Calu3 (cell line): ENCODE measurements around the gene PSORS1C1. TPM values are rescaled to one million over a fixed set of nuclear protein-coding genes. Genes with fewer than 3 reads are reported as not detected.

ENCODE experiments used
- BruUV-seq: library from RNA; stranded (reverse); fragments of 400-500 nt; replicated peaks from 2 replicates; lab custom pipeline; 2021; lab: Mats Ljungman, UMichigan
- CTCF ChIA-PET: fragments of 300-600 bp; sonication (Branson Sonifier 250); formaldehyde crosslinking; loops from one replicate; lab custom pipeline; 2022; ENCODE audit warnings: antibody characterized with exemption; lab: Charles Lee
- DNase-seq: peaks from one replicate; pipeline ENCODE4 v3.0.0; 2022
- H3K27ac Mint-ChIP-seq: one replicate; pipeline ENCODE4 v1.8.0; 2022; ENCODE audit warnings: mixed read lengths; ENCODE audit not compliant: unreplicated experiment
- H3K27me3 Mint-ChIP-seq: one replicate; pipeline ENCODE4 v1.8.0; 2022; ENCODE audit warnings: mixed read lengths; ENCODE audit not compliant: unreplicated experiment
- H3K36me3 Mint-ChIP-seq: one replicate; pipeline ENCODE4 v1.8.0; 2022; ENCODE audit warnings: mild to moderate bottlenecking, moderate library complexity, mixed read lengths; ENCODE audit not compliant: insufficient read depth, unreplicated experiment
- H3K4me1 Mint-ChIP-seq: one replicate; pipeline ENCODE4 v1.8.0; 2022; ENCODE audit warnings: mild to moderate bottlenecking, low read depth, mixed read lengths; ENCODE audit not compliant: unreplicated experiment
- H3K4me3 Mint-ChIP-seq: one replicate; pipeline ENCODE4 v1.8.0; 2022; ENCODE audit warnings: mild to moderate bottlenecking, low read depth, moderate library complexity, mixed read lengths; ENCODE audit not compliant: unreplicated experiment
- H3K9me3 Mint-ChIP-seq: one replicate; pipeline ENCODE4 v1.8.0; 2022; ENCODE audit warnings: low read depth, mixed read lengths; ENCODE audit not compliant: unreplicated experiment
- intact Hi-C: fragments of 100-400 bp; cut with micrococcal nuclease; formaldehyde crosslinking; loops from one replicate; pipeline ENCODE4 v1.10.0; 2022; ENCODE audit not compliant: unreplicated experiment
- total RNA-seq: library from RNA; stranded (reverse); gene quantifications from 2 replicates; pipeline ENCODE4 v1.2.3, GENCODE V29; 2022
- TF ChIP-seq, protein P1 (sequence below): fragments of 200-600 bp; IDR thresholded peaks from one replicate; pipeline ENCODE4 v1.8.0; 2022; ENCODE audit warnings: antibody characterized with exemption; ENCODE audit not compliant: unreplicated experiment

The PSORS1C1 gene
- total RNA-seq, 1 experiment from 2014 or later, result 11.0 TPM

DNA sequence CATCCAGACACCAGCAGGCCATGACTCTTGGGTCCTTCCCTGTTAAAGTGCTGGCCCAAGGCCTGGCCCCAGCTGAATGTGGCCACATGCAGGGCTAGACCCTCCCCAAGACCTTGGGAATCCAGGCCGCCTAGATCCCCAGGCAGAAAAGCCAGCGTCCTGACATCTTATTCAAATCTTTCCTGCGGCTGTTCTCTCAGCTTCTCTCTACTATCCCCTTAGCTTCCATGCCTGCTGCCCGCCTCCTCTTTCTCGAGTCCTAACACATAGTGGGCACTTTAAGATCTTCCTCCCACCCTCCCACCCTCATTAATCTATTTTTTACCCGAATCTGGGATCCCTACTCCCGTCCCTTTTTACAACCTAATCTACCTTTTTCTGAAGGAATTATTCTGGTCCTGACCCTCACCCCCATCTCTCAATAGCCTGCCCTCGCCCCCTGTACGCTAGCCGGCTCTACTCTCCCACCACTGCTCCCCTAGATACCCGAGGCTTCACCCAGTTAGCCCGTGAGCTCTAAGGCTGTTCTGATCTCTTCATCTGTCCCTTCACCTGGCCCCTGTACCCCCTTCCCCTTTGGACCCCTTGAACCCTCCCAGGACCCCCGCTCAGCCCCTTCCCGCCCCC, 43.0 kb downstream of the PSORS1C1 start, which contains the start of gene CCHCR1:
CCHCR1 (minus strand) TSS at position 290 of the 627 bp plus-strand sequence; CDS start at position 88, 202 bp downstream.
- peaks cover 46% of the 10 kb centered on the region for H3K4me1 Mint-ChIP-seq
- CTCF ChIA-PET, result interaction anchor here (1.2 to 2.5 kb wide), 11 partner anchors 8 to 209 kb away, joined by 3 to 11 read pairs (median 7); partner anchors contain the start of gene POU5F1
- BruUV-seq, result no TSS peak
- peaks cover 73% of the 10 kb centered on the region for H3K36me3 Mint-ChIP-seq
- peak within 1 kb of the TSS; percentile 91 for H3K27ac Mint-ChIP-seq
- intact Hi-C loops, result loop anchor here (2.0 kb wide), 1 partner anchor 21 kb away; no protein-coding TSS in a partner anchor
- TF ChIP-seq, protein P1, sequence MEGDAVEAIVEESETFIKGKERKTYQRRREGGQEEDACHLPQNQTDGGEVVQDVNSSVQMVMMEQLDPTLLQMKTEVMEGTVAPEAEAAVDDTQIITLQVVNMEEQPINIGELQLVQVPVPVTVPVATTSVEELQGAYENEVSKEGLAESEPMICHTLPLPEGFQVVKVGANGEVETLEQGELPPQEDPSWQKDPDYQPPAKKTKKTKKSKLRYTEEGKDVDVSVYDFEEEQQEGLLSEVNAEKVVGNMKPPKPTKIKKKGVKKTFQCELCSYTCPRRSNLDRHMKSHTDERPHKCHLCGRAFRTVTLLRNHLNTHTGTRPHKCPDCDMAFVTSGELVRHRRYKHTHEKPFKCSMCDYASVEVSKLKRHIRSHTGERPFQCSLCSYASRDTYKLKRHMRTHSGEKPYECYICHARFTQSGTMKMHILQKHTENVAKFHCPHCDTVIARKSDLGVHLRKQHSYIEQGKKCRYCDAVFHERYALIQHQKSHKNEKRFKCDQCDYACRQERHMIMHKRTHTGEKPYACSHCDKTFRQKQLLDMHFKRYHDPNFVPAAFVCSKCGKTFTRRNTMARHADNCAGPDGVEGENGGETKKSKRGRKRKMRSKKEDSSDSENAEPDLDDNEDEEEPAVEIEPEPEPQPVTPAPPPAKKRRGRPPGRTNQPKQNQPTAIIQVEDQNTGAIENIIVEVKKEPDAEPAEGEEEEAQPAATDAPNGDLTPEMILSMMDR, result no peak
- H3K9me3 Mint-ChIP-seq, result no peaks in the 10 kb centered on the region
- H3K27me3 Mint-ChIP-seq, result no peaks in the 10 kb centered on the region
- DNase-seq, result no peak
- peak within 1 kb of the TSS; percentile 99 for H3K4me3 Mint-ChIP-seq

DNA sequence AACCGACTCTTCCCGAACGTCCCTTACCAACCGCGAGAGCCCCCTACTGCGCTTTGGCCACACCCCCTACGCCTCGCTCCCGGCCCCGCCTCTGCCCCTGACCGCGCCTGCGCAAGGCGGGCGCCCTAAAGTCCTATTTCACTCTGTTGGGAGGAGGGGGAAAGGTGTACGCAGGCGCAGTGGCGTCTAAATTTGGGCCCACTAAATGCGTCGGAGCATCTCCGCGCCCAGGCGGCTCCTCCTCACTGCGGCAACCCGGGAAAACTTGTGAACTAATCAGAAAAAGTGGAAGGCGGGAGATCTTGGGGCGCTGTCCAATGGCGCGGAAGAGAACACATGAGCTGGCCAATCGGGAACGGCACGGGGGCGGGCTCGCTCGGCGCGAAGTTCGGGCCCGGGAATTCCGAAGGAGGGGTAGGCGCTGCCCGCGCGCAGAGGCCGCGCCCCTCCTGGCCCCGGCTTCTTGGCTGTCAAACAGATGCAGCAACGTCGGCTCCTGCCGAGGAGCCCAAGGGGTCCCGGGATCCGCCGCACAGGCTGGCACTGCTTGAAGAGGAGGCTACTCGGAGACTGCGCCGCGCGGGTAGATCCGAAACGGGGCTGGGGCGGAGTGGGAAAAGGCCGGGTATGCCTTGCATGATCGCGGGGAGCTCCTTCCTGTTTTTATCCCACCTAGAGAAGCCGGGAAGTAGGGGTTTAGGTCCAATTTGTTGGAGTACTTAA, 43.7 kb downstream of the PSORS1C1 start, which contains the start of gene TCF19:
TCF19 (plus strand) TSS at position 450 of the 723 bp plus-strand sequence. CDS start 881 bp downstream, outside the sequence.
- Mint-ChIP-seq H3K27me3 (no peaks in the 10 kb centered on the region), H3K36me3 (peaks cover 70% of the 10 kb centered on the region), H3K27ac (peak within 1 kb of the TSS; percentile 91), H3K4me3 (peak within 1 kb of the TSS; percentile 99), H3K9me3 (no peaks in the 10 kb centered on the region), H3K4me1 (peaks cover 53% of the 10 kb centered on the region)
- DNase-seq, result peak; percentile 100
- CTCF ChIA-PET, result interaction anchor here (0.5 to 2.5 kb wide), 19 partner anchors 9 to 1040 kb away, joined by 3 to 11 read pairs (median 4); partner anchors contain the start of gene POU5F1
- no TSS peak for BruUV-seq
- TF ChIP-seq, protein P1, result no peak
- intact Hi-C loops, result loop anchor here (2.0 kb wide), 1 partner anchor 20 kb away; no protein-coding TSS in a partner anchor

DNA sequence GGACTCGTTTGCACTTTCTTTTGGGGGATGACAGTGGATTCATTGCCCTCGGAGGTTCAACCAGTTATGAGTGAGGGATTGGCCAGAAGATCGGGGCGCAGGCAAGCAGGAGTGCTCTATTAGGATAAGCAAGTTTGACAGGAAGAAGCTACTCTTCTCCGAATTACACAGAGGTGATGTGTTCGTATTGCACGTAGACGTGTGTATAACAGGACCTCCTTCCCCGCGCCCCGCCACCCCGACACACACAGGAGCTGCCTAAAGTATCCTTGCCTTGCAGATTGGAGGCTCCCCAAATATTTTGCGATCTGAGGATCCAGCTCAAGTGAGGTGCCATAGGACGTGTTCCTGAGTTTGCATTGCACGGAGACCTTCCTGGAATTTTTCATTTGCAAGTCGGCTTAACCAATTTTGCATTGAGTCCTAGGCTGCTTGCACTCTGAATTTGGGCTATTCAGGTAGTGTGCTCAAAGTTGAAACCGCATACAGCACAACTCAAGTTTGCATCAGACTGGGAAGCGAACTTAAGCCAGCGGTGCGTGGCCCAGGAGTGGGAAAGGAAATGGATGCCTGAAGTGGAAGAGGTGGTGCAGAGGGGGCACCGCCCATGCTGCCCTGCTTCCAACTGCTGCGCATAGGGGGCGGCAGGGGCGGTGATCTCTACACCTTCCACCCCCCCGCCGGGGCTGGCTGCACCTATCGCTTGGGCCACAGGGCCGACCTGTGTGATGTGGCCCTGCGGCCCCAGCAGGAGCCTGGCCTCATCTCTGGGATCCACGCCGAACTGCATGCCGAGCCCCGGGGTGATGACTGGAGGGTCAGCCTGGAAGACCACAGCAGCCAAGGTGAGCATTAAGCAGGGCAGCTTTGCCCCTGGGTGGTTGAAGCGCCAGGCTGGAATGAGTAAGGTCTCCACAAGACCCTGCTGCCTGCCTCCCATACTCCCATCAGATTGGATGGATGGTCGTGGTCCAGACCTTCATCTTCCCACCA, 44.6 kb downstream of the PSORS1C1 start:
- TSS peak; percentile 69 for BruUV-seq
- Mint-ChIP-seq H3K27ac (peak overlapping the region; percentile 91), H3K36me3 (peaks cover 76% of the 10 kb centered on the region), H3K27me3 (no peaks in the 10 kb centered on the region), H3K9me3 (no peaks in the 10 kb centered on the region), H3K4me3 (peak overlapping the region; percentile 99), H3K4me1 (peaks cover 62% of the 10 kb centered on the region)
- TF ChIP-seq, protein P1, result peak; percentile 34
- CTCF ChIA-PET, result interaction anchor here (0.5 to 2.5 kb wide), 18 partner anchors 10 to 1040 kb away, joined by 3 to 11 read pairs (median 5); partner anchors contain the start of gene POU5F1
- DNase-seq, result peak; percentile 70
- intact Hi-C loops, result loop anchor here (2.0 kb wide), 1 partner anchor 20 kb away; no protein-coding TSS in a partner anchor
